GM21786 (cell line): Measurements from ENCODE around the gene ANKS1B.

Source experiments
- ATAC-seq: cut with Tn5 transposase; IDR thresholded peaks from one replicate; pipeline ENCODE4 v1.9.1; 2021; ENCODE audit not compliant: unreplicated experiment

The ANKS1B gene

DNA sequence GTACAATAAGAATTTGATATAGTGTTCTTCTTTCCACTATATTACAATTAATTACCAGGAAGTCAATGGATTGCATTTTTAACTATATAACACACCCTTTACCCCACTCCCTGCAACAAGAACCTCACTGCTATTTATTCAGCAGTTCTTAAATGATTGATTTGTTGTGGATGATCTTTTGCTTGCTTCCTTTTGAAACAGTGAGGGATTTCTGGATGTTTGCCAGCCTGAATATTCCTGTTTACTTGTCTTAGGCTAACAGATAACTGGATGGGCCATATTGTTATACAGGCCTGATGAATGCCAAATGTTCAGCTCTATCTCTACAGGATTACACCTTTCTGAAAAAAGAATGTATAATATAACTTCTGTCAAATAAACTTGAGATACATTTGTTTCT, 842.1 kb downstream of the ANKS1B start:
- no peak for ATAC-seq

GRCh38 chr12:99140017-99140720, 844.6 kb downstream of the ANKS1B start:
- no peak for ATAC-seq

- no peak for ATAC-seq
These were observed 846.3 kb downstream of the ANKS1B start for GRCh38 chr12:99138393-99138792.

- ATAC-seq = peak; percentile 54
These were observed 847.4 kb downstream of the ANKS1B start for GRCh38 chr12:99137124-99137855.

DNA sequence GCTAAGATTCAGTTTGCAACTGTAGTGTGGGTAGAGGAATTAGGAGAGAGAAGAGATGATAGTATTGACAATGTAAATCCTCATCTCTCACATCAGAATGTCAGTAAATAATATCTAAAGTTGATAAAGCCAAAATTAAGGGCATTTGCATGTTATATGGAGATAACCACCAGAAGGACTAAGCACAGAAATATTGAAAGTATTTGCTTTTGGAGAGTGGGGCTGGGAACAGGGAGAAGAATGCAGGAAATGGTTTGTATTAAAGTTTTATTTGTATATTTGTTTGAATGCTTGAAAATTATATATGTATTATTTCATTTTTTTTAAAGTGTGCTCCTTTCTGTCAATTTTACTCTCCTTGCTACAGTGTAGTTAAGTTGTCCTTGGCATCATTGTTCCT, 848.2 kb downstream of the ANKS1B start:
- ATAC-seq = no peak

DNA sequence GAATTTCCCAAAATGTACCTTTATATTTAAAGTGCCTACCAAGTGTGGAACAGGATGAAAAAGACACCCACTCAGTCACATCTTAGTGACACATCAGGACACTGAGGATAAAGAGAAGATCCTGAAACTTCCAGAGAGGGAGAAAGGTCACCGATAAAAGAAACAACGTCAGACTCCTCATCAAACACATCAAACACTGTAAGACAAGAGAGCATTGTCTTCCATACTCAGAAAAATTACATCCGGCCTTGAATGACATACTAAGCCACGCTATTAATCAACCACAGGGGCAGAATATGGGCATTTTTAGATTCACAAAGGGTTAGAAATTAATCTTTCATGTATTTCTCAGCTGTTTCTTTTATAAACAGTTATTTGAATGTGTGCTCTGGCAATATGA, 849.4 kb downstream of the ANKS1B start:
- ATAC-seq = no peak

GRCh38 chr12:99133401-99133800, 851.3 kb downstream of the ANKS1B start:
- no peak for ATAC-seq

DNA sequence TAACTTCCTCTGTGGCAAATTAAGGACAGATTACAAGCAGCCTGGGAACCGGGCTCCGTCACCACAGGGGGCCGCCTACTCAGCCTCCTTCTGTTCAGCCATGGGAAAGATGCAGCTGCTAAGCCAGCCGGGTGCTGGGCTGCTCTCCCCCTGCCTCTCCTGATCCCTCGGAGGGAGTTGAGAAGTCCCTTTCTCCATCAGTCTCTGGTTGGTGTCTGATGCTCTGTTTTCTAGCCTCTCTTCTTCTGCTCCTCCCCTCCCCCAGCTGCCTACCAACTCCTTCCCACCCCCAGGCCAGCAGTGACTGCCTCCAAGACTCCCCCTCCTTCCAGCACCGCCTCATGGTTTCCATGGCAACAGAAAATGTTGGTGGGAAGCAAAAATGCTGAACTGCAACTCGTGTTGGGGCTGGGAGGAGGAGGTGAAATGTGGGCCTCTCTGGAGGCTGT, 853.0 kb downstream of the ANKS1B start:
- ATAC-seq = peak; percentile 27

DNA sequence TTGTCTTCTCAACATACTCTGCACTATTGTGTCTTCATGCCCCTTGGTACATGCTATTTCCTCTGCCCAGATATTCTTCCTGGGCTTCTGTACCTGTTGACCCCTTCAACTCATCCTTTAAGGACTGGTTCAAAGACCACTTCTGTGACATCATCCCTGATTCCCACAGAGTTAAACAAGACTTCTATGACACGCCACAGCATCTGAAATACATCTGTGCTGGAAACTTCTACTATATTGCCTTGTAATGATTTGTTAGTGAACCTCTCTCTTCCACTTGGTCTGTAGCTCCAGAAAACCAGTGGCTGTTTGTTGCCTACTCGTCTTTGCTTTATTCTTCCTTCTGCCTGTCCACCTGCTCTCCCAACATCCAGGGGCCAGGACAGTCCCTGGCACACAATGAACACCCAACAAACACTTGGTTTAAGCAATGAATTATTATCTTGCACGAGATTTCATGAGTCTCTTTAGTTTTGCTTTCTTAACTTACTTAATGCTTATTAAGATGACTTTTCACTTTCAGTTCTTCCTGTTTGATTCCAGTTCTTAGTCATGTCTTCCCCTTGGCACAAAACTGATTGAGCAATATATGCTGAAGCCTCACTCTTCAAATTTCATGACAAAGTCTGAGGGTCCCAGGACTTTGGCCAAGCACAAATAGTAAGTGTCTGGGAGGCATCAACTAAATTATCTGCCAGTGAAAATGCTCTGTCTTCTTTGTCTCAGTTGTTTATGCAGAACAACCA, 853.8 kb downstream of the ANKS1B start:
- ATAC-seq = peak; percentile 93

GRCh38 chr12:99128246-99128802, 856.4 kb downstream of the ANKS1B start:
- ATAC-seq = no peak

GRCh38 chr12:99122959-99123358, 861.8 kb downstream of the ANKS1B start:
- ATAC-seq = no peak

DNA sequence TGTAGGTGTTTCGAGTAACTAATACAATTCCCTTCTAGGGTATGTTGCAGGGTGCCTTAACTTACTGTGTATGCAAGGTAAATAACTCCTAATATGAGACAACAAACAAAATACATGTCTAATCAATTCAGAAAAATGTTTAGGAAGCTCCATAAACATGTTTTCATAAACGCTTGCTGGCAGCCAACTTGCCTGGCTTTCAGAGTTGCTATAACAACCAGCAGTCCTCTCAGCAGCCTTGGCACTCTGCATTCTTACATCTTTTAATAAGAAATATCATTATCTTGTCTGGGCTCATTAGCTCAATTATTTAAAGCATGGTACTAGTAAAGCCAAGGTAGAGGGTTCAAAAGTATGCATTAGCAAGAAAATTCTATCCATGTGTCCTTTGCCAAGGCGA, 862.2 kb downstream of the ANKS1B start:
- no peak for ATAC-seq

DNA sequence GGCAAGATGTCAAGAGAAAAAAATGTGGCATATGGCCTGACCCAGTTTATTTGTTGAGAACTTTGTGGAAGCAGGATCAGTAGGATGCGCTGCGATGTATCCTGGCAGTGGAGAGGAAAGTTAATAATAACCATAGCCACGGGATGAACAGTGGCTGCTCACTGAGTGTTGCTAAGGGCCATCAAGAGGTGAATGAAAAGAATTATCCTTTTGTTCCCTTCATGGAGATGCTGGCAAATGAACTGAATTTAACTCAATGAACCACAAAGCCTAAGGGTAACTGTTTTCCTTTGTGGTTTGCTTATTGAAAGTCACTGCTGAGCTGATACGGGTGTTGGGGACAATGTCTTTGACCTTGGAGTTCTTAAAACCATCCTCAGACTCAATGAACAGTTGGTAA, 863.2 kb downstream of the ANKS1B start:
- ATAC-seq = no peak

DNA sequence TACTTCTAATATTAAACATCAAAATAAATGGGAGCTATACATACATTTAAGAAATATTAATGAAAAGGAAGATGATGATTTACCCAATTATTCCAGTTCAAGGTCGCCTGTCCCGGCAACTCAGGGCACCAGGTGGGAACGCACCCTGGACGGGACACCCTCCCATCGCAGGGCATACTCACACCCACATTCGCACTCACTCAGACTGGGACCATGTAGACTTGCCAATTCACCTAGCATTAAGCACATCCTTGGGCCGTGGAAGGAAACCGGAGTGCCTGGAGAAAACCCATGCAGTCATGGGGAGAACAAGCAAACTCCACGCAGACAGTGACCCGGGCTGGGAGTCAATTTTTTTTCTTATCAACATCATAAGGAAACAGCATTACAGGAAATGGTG, 864.8 kb downstream of the ANKS1B start:
- ATAC-seq = no peak

DNA sequence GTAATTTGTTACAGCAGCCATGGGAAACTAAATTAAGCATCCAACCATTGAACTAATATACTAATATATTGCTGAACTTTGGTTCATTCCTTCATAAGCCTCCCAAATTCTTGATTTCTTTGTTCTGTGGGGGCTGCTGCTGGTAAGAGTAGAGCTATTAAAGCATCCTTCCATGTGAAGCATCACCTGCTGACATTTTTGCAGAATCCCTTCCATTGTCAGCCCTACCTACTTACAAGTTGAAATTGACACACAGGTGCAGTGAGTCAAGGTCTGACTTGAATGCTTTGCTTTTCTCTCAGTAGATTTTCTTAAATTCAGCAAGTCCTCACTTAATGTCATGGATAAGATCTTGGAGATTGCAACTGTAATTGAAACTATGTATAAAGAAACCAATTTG, 865.3 kb downstream of the ANKS1B start:
- no peak for ATAC-seq

GRCh38 chr12:99111600-99111999, 873.1 kb downstream of the ANKS1B start:
- ATAC-seq = no peak

- no peak for ATAC-seq
These were observed 873.9 kb downstream of the ANKS1B start for GRCh38 chr12:99110868-99111267.

DNA sequence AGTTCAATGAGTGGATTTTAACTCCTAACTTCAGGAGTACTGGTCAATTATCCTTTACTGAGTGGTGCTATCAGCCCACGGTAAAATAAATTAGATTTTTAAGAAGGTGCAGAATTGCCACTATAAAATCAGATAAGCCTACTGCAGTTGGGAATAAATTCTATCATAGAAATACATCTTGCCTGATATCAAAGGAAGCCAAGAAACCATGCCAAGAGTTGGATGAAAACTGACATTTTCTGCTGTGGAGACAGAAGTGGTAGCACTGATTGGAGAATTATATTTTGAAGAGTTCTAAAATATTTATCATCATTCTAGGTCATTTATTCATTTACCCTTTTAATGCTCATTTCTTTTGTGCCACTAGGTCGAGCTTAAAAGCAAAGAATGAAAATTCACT, 874.5 kb downstream of the ANKS1B start:
- no peak for ATAC-seq

DNA sequence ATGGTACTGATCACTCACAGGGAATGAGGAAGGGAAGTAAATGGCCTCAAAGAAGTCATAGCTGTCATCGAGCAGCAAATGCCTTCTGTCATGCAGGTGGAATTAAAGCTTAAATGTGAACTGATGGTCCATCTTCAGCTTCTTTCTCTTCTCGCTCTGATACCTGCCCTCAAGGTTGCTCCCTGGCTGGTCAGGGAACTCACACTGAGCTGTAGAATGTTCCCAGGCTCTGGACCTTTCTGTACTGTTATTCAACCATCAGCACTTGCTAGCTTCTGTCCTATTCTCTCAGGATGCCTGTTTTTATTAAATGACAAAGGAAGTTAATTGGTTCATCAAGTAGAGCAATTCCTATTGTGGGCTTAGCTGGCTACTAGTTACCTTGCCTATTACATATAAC, 875.8 kb downstream of the ANKS1B start:
- no peak for ATAC-seq

DNA sequence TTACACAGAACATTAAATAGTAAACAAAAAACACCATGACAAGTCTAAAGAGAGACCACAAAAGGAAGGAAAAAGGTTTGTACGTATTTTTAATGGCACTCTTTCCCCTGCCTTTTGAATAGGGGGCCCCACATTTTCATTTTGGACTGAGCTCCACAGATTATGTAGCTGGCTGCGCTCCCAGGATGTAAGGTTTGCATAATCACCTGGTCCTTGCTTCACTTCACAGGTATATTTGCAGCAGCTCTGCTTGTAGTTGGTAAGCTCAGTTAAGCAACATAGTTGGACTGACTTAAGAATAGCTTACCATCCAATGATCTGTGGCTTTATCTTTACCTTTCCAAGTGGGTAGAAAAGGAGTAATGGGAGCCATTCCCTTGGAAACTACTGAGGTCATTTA, 885.0 kb downstream of the ANKS1B start:
- ATAC-seq = no peak

- ATAC-seq = no peak
These were observed 887.6 kb downstream of the ANKS1B start for GRCh38 chr12:99097171-99097570.

- no peak for ATAC-seq
These were observed 891.6 kb downstream of the ANKS1B start for GRCh38 chr12:99093166-99093565.
